H1 (cell line): ENCODE measurements around the gene INPP4A. TPM values are rescaled to one million over a fixed set of nuclear protein-coding genes. Genes with fewer than 3 reads are reported as not detected.

Experiments
- CBX8 ChIP-seq: fragments of 300-800, 300-1000 bp; sonication (generic); IDR thresholded peaks from 2 replicates; pipeline ENCODE4 v1.7.1; 2016; ENCODE audit warnings: low read depth, low read length, borderline replicate concordance
- CTCF ChIP-seq, 3 experiments: IDR thresholded peaks; 1 replicate in 2 of 3; 2 replicates in 1 of 3; pipeline versions ENCODE4 v1.5.1 to v1.6.1; 2011; ENCODE audit warnings: low read length in 3 of 3, mild to moderate bottlenecking in 3 of 3, inconsistent platforms in 2 of 3, low read depth in 1 of 3, moderate library complexity in 1 of 3; ENCODE audit not compliant: insufficient read depth in 1 of 3; ENCODE audit errors: control extremely low read depth in 1 of 3
- SAP30 ChIP-seq: fragments of 300-600 bp; sonication (generic); IDR thresholded peaks from 2 replicates; pipeline ENCODE4 v1.7.1; 2012; ENCODE audit warnings: low read length, moderate library complexity, mild to moderate bottlenecking, inconsistent platforms; ENCODE audit not compliant: insufficient read depth, insufficient replicate concordance
- polyA plus RNA-seq, 7 experiments: library from polyadenylated mRNA; depleted of rRNA in 3 of 7; stranded (reverse) in 5 of 7; unstranded in 2 of 7; fragments of >200 nt in 5 of 7; fragments of 200-250 nt in 2 of 7; gene quantifications; 1 replicate in 5 of 7; 2 replicates in 1 of 7; 4 replicates in 1 of 7; pipeline versions ENCODE4 v1.2.1 to v1.2.3, GENCODE V29; 2011 to 2013; ENCODE audit warnings: missing spikeins in 2 of 7, mixed read lengths in 2 of 7
- total RNA-seq: library from RNA; stranded (reverse); fragmentation: NEBNext Ultra II Directional; extraction: Animal tissue kit (Norgen Biotek cat#: 25700); gene quantifications from 2 replicates; pipeline ENCODE4 v1.2.1, GENCODE V29; 2021

The INPP4A gene
- total and polyA plus RNA-seq, 2 of the 8 experiments (the other 6 are each of a cell fraction or from before 2014, with no cell fraction given) = 25.6 to 34.3 TPM

GRCh38 chr2:98461498-98462049 is 16.9 kb downstream of the INPP4A start (continued):
- TF ChIP-seq CTCF (IDR thresholded peaks at IDR 0.05; ENCODE audit: control extremely low read depth in 1 of 3, insufficient read depth in 1 of 3, low read depth in 1 of 3, low read length in 3 of 3) (no peak), CBX8 (no peak), SAP30 (no peak)
- TF ChIP-seq, all 59 proteins: peak for 0
